ENCODE data around the gene LRRC75A. TPM values are rescaled to one million over a fixed set of nuclear protein-coding genes. Genes with fewer than 3 reads are reported as not detected.
"Not testable (repeated sequence)": the region's sequence is repeated elsewhere in the genome, so short reads cannot be mapped to it uniquely, and the experiment has no call there.

Gene LRRC75A
- total RNA-seq, 1 donor from 2014 or later = 2.3 TPM

GRCh38 chr17:16525556-16525955 lies 33.6 kb upstream of the LRRC75A start:
- not testable (repeated sequence) for H3K4me3 Mint-ChIP-seq (ENCODE audit: unreplicated experiment); H3K9me3 Mint-ChIP-seq (ENCODE audit: low read depth); DNase-seq (ENCODE audit: low spot score); H3K27ac Mint-ChIP-seq (ENCODE audit: unreplicated experiment); H3K36me3 Mint-ChIP-seq (ENCODE audit: low read depth)
- TF ChIP-seq CTCF (IDR thresholded peaks at IDR 0.05) = peak; percentile 53
- Mint-ChIP-seq H3K27me3 (ENCODE audit: low read depth) (peaks cover 12% of the 10 kb centered on the region), H3K4me1 (ENCODE audit: low read depth) (peaks cover 30% of the 10 kb centered on the region)

DNA sequence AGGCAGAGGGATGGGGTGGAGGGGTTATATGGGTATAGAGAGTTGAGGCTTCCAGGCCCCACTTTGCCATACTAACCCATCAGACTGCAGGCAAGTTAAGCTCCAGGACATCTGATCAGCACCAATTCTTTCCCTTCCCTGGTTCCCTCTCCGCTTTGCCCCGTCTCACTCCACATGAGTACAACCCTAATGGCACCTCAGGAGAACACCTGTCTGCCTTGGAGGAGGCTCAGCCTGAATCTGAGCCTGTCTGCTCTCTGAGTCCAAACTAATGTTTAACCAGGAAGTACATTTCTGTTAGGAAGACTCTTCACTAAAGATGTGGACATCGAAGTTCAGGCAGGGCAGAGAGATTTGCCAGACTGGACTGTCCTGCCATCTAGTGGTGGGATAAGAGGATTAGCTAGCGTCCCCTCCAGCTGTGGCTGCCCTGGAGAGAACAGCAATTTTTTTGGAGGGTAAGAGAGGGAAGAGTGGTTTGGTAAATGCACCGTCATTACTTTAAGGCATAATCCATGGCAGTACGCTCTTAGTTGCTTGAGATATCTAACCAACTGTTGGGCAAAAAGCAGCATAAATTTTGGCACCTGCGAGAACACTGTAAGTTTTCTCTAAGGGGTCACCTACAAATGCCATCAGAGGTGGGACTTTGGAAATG lies 29.2 kb upstream of the LRRC75A start:
- Mint-ChIP-seq H3K36me3 (ENCODE audit: low read depth) (no peaks in the 10 kb centered on the region), H3K27me3 (ENCODE audit: low read depth) (no peaks in the 10 kb centered on the region), H3K4me3 (ENCODE audit: unreplicated experiment) (no peak overlapping the region), H3K4me1 (ENCODE audit: low read depth) (peaks cover 40% of the 10 kb centered on the region), H3K9me3 (ENCODE audit: low read depth) (no peaks in the 10 kb centered on the region), H3K27ac (ENCODE audit: unreplicated experiment) (peak overlapping the region; percentile 55)
- no peak for DNase-seq (ENCODE audit: low spot score)
- peak; percentile 95 for TF ChIP-seq CTCF (IDR thresholded peaks at IDR 0.05)

DNA sequence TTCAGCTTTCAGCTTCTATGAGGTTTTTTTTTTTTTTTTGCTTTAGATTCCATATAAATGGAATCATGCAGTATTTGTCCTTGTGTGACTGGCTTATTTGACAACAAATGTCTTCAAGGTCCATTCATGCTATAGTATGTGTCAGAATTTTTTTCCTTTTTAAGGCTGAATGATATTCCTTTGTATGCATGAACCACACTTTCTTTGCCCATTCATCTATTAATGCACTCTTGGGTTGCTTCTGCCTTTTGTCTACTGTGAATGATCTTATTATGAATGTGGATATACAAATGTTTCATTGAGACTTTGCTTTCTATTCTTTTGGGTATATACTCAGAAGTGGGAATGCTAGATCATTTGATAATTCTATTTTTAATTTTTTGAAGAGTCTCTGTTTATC lies 27.0 kb upstream of the LRRC75A start:
- no peak overlapping the region for H3K4me3 Mint-ChIP-seq (ENCODE audit: unreplicated experiment)
- H3K27ac Mint-ChIP-seq (ENCODE audit: unreplicated experiment) = no peak overlapping the region
- H3K27me3 Mint-ChIP-seq (ENCODE audit: low read depth) = no peaks in the 10 kb centered on the region
- H3K9me3 Mint-ChIP-seq (ENCODE audit: low read depth) = no peaks in the 10 kb centered on the region
- TF ChIP-seq CTCF (IDR thresholded peaks at IDR 0.05) = no peak
- DNase-seq (ENCODE audit: low spot score) = no peak
- no peaks in the 10 kb centered on the region for H3K36me3 Mint-ChIP-seq (ENCODE audit: low read depth)
- H3K4me1 Mint-ChIP-seq (ENCODE audit: low read depth) = peaks cover 30% of the 10 kb centered on the region

DNA sequence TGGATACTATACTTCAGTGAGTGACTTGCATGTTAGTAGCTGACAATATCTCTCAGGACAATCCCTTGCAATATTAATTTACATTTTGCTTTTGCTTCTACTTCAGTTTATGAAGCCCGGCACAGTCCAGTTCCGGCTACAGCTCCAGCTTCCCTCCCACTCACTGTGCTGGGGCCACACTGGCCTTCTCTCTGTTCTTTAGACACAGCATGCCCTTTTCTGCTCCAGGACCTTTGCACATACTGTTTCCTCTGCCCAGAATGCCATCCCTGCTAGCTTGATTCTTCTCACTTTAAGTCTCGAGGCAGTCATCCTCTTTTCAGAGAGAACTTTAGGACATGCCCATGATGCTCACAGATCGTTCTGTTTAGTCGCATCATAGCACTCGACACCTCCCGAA lies 25.5 kb upstream of the LRRC75A start:
- TF ChIP-seq CTCF (IDR thresholded peaks at IDR 0.05) = no peak
- Mint-ChIP-seq H3K4me3 (ENCODE audit: unreplicated experiment) (no peak overlapping the region), H3K9me3 (ENCODE audit: low read depth) (no peaks in the 10 kb centered on the region), H3K27ac (ENCODE audit: unreplicated experiment) (no peak overlapping the region), H3K27me3 (ENCODE audit: low read depth) (no peaks in the 10 kb centered on the region), H3K36me3 (ENCODE audit: low read depth) (no peaks in the 10 kb centered on the region), H3K4me1 (ENCODE audit: low read depth) (peaks cover 27% of the 10 kb centered on the region)
- no peak for DNase-seq (ENCODE audit: low spot score)

GRCh38 chr17:16516594-16517051 lies 24.6 kb upstream of the LRRC75A start:
- Mint-ChIP-seq H3K27ac (ENCODE audit: unreplicated experiment) (peak overlapping the region; percentile 91), H3K36me3 (ENCODE audit: low read depth) (no peaks in the 10 kb centered on the region), H3K4me1 (ENCODE audit: low read depth) (peaks cover 34% of the 10 kb centered on the region), H3K4me3 (ENCODE audit: unreplicated experiment) (peak overlapping the region; percentile 69), H3K27me3 (ENCODE audit: low read depth) (no peaks in the 10 kb centered on the region), H3K9me3 (ENCODE audit: low read depth) (no peaks in the 10 kb centered on the region)
- DNase-seq (ENCODE audit: low spot score) = no peak
- TF ChIP-seq CTCF (IDR thresholded peaks at IDR 0.05) = peak; percentile 4

Data from chondrocyte (in vitro differentiated cells).